Esophagus squamous epithelium (tissue), 5 donors: ENCODE data around the gene RGS2. TPM values are rescaled to one million over a fixed set of nuclear protein-coding genes. Genes with fewer than 3 reads are reported as not detected.

Source experiments
- DNase-seq: peaks from one replicate; lab custom pipeline; 2025; lab: John Stamatoyannopoulos, UW
- H3K27ac ChIP-seq, 4 donors: fragments of 200-600 bp; sonication (generic); one replicate each; pipeline ENCODE4 v1.5.1; 2016 to 2019; ENCODE audit warnings: mild to moderate bottlenecking in 1 of 4
- H3K27me3 ChIP-seq, 4 donors: fragments of 200-600 bp; sonication (generic); 1 replicate in 3 of 4; 2 replicates in 1 of 4; pipeline versions ENCODE4 v1.5.1 to v1.6.0; 2017 to 2021; ENCODE audit warnings: antibody characterized with exemption in 1 of 4
- H3K36me3 ChIP-seq, 3 donors: fragments of 200-600 bp; sonication (generic); one replicate each; pipeline ENCODE4 v1.5.1; 2016 to 2019
- H3K4me1 ChIP-seq, 3 donors: fragments of 200-600 bp; sonication (generic); one replicate each; pipeline ENCODE4 v1.5.1; 2017 to 2019
- H3K4me3 ChIP-seq, 4 donors: fragments of 200-600 bp; sonication (generic); 1 replicate in 3 of 4; 2 replicates in 1 of 4; pipeline ENCODE4 v1.5.1; 2016 to 2019; ENCODE audit warnings: mild to moderate bottlenecking in 2 of 4, moderate library complexity in 1 of 4
- H3K9me3 ChIP-seq, 3 donors: fragments of 200-600 bp; sonication (generic); one replicate each; pipeline ENCODE4 v1.5.1; 2016 to 2019
- CTCF ChIP-seq, 6 experiments: fragments of 450-650 bp in 4 of 6; fragments of 200-600 bp in 2 of 6; sonication (generic) in 2 of 6; IDR thresholded peaks; one replicate each; pipeline ENCODE4 v1.5.1; 2016 to 2019; ENCODE audit warnings: antibody characterized with exemption in 6 of 6, mild to moderate bottlenecking in 4 of 6, moderate library complexity in 4 of 6
- POLR2A ChIP-seq, 4 donors: fragments of 450-650 bp; IDR thresholded peaks; one replicate each; pipeline ENCODE4 v1.6.1; 2017; ENCODE audit warnings: antibody characterized with exemption in 4 of 4, mild to moderate bottlenecking in 4 of 4, moderate library complexity in 3 of 4
- WGBS, 2 donors: methylation state at CpG; one replicate each; pipeline ENCODE4 v1.1.5; 2018; 5-methylcytosine and 5-hydroxymethylcytosine counted together
- intact Hi-C: fragments of 100-400 bp; cut with DNase I; formaldehyde crosslinking; loops from one replicate; pipeline ENCODE4 v1.15.0; 2022
- total RNA-seq, 4 donors: library from RNA; depleted of rRNA; stranded (reverse); fragments of >200 nt; gene quantifications; one replicate each; pipeline ENCODE4 v1.1.0, GENCODE V29; 2016
- donor health status: DM: yes; HTN: yes; CAD: no.

The RGS2 gene
- total RNA-seq, 4 donors from 2014 or later: 7.9 to 115 (median 26.6) TPM

GRCh38 chr1:192860478-192861185 is 51.8 kb downstream of the RGS2 start:
- no peak overlapping the region for H3K4me3 ChIP-seq
- H3K4me1 ChIP-seq: peaks cover 0 to 17% (median 0%) of the 10 kb centered on the region in 3 donors
- no peaks in the 10 kb centered on the region for H3K27me3 ChIP-seq
- DNase-seq: no peak
- H3K9me3 ChIP-seq: no peaks in the 10 kb centered on the region
- no peak for TF ChIP-seq CTCF (IDR thresholded peaks at IDR 0.05)
- TF ChIP-seq POLR2A (IDR thresholded peaks at IDR 0.05): no peak
- H3K36me3 ChIP-seq: no peaks in the 10 kb centered on the region
- WGBS, 2 donors: 74 to 75% methylated on average over 5 of the region's 5 CpGs
- no peak overlapping the region for H3K27ac ChIP-seq
- intact Hi-C loops: no loop called here

GRCh38 chr1:192861860-192862259 is 53.0 kb downstream of the RGS2 start:
- Histone ChIP-seq H3K27ac (peak overlapping the region in 1 of 4 donors; percentile 52), H3K4me1 (peaks cover 0 to 17% (median 0%) of the 10 kb centered on the region in 3 donors), H3K4me3 (no peak overlapping the region), H3K9me3 (no peaks in the 10 kb centered on the region), H3K27me3 (no peaks in the 10 kb centered on the region), H3K36me3 (no peaks in the 10 kb centered on the region)
- WGBS, 2 donors: 39 to 52% methylated on average over 4 of the region's 4 CpGs
- intact Hi-C loops: no loop called here
- no peak for DNase-seq
- TF ChIP-seq POLR2A (IDR thresholded peaks at IDR 0.05) (no peak), CTCF (IDR thresholded peaks at IDR 0.05) (no peak)

Other genes starting within 250 kb of the RGS2 start
- gene RGS1, start 233.3 kb upstream of the RGS2 start, total RNA-seq: 10 to 100 TPM in 3 of 4 donors, 1 to 10 TPM in 1; 7.4 to 55.9 (median 22.6) TPM
- gene RGS13, start 172.9 kb upstream of the RGS2 start, total RNA-seq: 1 to 10 TPM in 1 of 4 donors, under 1 TPM in 1, not detected in 2; 0.06 to 2.9 TPM